Measurements from ENCODE around the gene DQX1.

The DQX1 gene

DNA sequence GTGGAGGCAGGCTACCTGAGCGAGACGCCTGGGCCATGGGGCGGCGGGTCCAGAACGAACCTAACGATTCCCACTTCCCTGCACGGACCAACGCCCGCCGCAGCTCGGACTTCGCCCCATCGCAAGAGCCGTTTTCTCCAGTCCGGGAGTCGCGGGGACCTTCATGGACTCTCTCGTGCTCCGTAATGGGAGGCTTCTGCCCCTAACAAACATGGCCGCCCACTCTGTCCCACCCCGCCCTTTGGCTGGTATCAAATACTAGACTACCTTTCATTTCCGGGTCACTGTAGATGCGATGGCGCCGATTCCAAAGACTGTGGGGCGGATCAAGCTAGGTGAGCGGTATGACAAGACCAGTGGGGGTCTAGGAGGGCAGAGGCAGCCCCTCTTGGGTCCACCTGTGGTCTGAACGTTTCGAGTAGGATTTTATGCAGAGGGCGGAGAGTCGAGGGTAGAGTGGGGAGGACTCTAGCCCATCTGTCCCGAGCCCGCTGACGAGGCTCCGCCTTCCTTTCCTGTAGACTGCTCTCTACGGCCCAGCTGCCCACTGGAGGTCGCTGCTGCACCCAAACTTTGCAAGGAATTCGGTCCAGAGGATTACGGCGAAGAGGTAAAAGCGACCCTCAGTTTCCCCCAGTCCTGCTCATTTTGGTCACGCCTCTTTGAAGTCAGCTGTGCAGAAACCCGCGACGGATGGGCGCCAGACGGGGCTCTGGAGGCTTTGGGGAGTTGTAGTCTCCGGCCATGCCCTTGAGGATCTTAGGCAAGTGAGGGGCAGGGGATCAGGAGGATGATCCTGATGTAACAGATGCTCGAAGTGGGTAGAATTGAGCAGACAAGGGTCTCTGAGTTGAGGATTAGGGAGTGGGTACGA, 43.0 kb downstream of the DQX1 start, which contains the start of the genes CCDC142 and TTC31:
Gene CCDC142 (minus strand): TSS at position 198 of the 874 bp plus-strand sequence. CDS start 161 bp downstream, at position 37.
Gene TTC31 (plus strand): TSS at position 281 of the 874 bp plus-strand sequence. CDS start 15 bp downstream, at position 296.
- TF ChIP-seq, protein P1, sequence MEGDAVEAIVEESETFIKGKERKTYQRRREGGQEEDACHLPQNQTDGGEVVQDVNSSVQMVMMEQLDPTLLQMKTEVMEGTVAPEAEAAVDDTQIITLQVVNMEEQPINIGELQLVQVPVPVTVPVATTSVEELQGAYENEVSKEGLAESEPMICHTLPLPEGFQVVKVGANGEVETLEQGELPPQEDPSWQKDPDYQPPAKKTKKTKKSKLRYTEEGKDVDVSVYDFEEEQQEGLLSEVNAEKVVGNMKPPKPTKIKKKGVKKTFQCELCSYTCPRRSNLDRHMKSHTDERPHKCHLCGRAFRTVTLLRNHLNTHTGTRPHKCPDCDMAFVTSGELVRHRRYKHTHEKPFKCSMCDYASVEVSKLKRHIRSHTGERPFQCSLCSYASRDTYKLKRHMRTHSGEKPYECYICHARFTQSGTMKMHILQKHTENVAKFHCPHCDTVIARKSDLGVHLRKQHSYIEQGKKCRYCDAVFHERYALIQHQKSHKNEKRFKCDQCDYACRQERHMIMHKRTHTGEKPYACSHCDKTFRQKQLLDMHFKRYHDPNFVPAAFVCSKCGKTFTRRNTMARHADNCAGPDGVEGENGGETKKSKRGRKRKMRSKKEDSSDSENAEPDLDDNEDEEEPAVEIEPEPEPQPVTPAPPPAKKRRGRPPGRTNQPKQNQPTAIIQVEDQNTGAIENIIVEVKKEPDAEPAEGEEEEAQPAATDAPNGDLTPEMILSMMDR (IDR thresholded peaks at IDR 0.05): peak; percentile 62

DNA sequence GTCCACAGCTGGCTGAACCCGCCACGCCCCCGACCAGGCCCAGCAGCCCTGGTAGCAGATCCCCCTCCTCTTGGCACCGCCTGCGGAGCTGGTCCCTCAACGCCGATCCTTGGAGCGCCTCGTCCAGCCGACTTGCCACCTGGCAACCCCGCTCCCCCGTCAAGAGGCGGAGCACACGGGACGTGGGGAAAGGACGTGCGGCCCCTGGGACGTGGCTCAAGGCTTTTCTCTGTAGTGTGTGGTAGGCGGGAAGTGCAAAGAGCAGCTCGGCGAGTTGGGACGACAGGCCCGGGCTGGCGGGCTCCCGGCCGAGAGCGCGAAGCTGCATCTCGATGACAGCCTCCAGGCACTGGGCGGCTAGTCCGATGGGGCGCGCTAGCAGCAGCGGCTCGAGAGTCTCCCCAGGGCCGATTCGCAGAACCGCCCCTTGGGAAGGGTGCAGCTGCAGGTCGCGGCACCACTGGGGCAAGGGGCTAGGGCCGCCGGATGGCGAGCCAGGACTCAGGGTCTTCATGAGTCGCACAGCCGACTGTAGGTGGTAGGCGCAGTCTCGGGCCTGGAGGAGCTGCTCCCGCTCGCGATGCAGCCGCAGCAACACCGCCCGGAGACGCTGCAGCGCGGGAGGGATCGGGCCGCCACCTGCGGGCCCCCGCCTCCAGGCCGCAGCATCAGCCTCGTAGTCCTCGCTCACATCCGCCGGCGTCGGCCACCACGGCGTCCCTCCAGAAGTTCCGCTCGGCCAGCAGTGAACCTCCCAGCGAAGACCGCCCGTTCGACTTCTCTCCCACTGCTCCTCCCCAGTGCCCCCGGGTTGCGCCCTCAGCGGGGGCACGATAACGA, 43.9 kb downstream of the DQX1 start:
- TF ChIP-seq, protein P1 (IDR thresholded peaks at IDR 0.05): no peak

DNA sequence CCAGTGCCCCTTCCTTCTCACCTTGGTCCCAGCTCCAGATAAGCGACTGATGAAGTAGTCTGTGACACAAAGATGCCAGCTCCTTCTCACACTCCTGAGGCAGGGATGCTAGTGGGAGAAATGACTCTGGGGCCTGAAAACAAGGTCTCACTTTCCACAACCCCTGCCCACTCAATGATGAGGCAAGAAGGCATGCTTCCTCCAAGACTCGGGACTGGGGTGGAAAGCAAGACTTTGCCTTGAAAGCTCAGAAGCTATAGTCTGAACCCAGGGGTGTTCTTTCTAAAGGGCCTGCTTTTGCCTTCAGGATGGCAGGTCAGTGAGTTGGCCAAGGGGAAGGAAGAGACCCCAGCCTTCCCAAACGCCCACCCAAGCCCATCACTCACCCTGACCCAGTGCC, 44.6 kb downstream of the DQX1 start:
- TF ChIP-seq, protein P1 (IDR thresholded peaks at IDR 0.05): no peak

DNA sequence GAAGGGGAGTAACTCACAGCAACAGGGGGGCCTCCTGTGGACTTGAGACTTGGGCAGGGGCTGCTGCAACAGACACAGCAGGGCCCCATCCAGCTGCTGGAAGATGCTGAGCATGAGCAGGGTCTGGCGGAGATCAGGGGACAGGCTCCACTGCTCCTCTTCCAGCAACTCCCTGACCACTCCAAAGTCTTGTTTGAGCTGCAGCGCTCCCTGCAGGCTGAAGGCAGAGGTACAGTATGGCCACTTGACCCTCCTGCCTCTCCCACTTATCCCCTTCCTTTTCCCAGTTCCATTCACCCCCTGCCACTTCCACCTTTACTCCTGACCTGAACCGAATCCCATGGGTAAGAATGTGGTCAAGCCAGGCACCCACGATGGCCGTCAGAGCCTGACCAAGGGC, 51.1 kb downstream of the DQX1 start:
- TF ChIP-seq, protein P1 (IDR thresholded peaks at IDR 0.05): no peak

DNA sequence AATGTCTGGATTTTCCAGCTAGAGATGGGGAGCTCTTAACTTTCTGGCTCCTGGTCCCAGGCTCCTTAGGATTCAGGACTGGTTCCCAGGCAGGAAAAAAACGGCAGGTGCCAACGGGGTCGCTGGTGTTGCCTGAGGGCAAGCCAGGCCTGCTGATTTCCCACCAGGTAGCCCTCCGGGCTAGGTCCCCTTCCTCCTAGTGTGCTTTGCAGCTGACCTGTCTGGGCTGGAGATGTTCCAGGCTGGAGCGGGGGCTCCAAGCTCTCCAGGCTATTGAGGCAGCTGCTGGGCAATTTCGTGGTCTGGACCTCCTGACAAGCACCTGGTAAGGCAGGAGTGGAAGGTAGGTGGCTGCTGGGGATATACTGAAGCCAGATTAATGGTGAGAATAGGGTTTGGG, 51.5 kb downstream of the DQX1 start:
- TF ChIP-seq, protein P1 (IDR thresholded peaks at IDR 0.05): no peak

DNA sequence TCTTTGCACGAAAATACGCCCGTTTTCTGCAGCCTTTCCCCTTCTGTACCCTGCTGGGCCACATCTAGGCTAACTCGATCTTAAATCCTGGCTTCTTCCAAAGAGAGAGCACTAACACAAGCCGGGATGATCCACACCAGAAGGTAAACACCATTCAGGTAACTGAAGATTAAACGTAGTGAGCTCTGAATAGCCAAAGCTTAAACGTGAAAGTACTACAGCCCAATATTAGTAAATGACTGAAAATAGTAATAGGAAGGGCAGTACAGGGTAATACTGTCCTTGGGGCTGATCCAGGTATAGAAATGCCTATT, 53.1 kb downstream of the DQX1 start:
- TF ChIP-seq, protein P1 (IDR thresholded peaks at IDR 0.05): no peak

DNA sequence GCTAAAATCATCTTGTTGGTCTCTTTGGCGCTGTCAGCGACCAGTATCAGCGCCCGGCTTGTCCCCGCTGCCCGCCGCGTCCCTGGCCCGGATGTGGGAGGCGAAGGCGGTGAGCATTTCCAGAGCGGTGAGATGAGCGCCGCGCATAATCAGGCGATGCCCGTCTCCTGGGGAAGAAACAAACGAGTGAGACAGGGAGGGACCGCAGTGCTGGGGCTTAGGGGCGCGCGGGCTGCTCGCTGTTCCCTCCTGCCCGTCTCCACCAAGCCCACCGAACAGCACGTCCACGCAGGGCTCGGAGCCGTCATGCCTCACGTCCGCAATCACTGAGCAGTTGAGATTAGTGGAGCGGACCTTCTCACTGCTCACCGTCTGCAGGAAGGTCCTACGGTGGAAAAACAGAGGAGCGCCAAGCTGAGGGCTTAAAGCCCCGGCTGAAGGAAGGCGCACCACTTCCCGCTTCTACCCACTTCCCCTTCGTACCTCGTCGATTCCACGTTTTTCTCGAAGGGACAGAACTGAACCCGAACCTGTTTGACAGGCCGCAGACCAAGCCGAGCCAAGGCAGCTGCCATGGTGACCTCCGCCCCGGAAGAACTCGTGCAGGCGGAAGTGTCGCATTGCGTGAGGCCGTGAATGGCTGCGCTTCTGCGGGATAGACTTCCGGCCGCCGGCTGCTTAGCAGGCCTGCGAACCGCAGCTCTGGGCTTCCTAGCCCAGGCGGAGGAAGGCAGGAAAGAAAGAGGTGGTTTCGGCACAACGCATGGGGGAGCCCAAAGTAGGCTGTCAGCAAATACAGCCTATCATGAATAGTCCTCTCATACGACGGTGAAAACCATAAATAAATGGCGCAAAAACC, 53.7 kb downstream of the DQX1 start, which contains the start of gene MRPL53:
Gene MRPL53 (minus strand): TSS at position 595 of the 859 bp plus-strand sequence. CDS start 20 bp downstream, at position 575.
- TF ChIP-seq, protein P1 (IDR thresholded peaks at IDR 0.05): no peak
